NB4 (cell line): ENCODE results near the gene KRTAP5-2.

Source experiments
- MAX ChIP-seq: IDR thresholded peaks from 2 replicates; pipeline ENCODE4 v1.6.1; 2011; ENCODE audit warnings: low read depth, low read length
- POLR2A ChIP-seq: IDR thresholded peaks from 2 replicates; pipeline ENCODE4 v1.6.1; 2011; ENCODE audit warnings: mild to moderate bottlenecking; ENCODE audit not compliant: insufficient read length; ENCODE audit errors: extremely low read depth
- TF ChIP-seq, protein P1 (sequence below): IDR thresholded peaks from one replicate; pipeline ENCODE4 v1.5.1; 2012; ENCODE audit warnings: low read depth, low read length

DNA sequence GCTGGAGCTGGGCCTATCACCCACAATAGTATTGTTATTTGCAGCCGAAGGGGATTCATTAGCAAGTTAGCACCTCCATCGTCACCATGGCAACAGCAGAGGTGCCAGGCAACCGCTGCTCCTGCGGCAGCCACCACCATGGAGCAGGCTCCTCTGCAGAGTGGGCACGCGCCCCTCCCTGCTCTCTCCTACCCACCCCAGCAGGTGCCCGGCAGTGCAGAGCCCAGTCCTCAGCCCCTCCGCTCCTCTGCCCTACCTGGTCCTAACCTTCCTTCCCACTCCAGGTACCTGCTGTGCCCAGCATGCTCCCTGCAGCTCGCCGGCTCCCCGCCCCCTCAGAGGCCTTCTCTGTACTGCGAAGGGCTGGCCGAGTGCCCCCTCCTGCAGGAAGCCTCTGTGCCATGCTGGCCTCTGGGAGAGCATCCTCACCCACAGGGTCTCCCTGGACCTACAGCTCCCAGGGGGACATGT lies 29.6 kb downstream of the KRTAP5-2 start:
- TF ChIP-seq, protein P1, sequence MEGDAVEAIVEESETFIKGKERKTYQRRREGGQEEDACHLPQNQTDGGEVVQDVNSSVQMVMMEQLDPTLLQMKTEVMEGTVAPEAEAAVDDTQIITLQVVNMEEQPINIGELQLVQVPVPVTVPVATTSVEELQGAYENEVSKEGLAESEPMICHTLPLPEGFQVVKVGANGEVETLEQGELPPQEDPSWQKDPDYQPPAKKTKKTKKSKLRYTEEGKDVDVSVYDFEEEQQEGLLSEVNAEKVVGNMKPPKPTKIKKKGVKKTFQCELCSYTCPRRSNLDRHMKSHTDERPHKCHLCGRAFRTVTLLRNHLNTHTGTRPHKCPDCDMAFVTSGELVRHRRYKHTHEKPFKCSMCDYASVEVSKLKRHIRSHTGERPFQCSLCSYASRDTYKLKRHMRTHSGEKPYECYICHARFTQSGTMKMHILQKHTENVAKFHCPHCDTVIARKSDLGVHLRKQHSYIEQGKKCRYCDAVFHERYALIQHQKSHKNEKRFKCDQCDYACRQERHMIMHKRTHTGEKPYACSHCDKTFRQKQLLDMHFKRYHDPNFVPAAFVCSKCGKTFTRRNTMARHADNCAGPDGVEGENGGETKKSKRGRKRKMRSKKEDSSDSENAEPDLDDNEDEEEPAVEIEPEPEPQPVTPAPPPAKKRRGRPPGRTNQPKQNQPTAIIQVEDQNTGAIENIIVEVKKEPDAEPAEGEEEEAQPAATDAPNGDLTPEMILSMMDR: no peak
- no peak for TF ChIP-seq MAX
- no peak for TF ChIP-seq POLR2A
